Uterus (tissue), 4 donors: Measurements from ENCODE around the gene ALDH8A1. TPM values are rescaled to one million over a fixed set of nuclear protein-coding genes. Genes with fewer than 3 reads are reported as not detected.

Experiments used
- DNase-seq, 2 donors: peaks; one replicate each; pipeline ENCODE4 v3.0.0-alpha.2; 2019 to 2020
- H3K27ac ChIP-seq, 2 donors: fragments of 200-600 bp; sonication (generic); 1 replicate in 1 of 2; 2 replicates in 1 of 2; pipeline ENCODE4 v1.5.1; 2016 to 2018
- H3K27me3 ChIP-seq, 2 donors: fragments of 200-600 bp; sonication (generic); one replicate each; pipeline ENCODE4 v1.5.1; 2018 to 2019; ENCODE audit warnings: control low read depth in 1 of 2
- H3K36me3 ChIP-seq, 2 donors: fragments of 200-600 bp; sonication (generic); one replicate each; pipeline ENCODE4 v1.5.1; 2019; ENCODE audit warnings: control low read depth in 1 of 2
- H3K4me1 ChIP-seq, 2 donors: fragments of 200-600 bp; sonication (generic); one replicate each; pipeline ENCODE4 v1.5.1; 2018 to 2019; ENCODE audit warnings: control low read depth in 1 of 2
- H3K4me3 ChIP-seq, 2 donors: fragments of 200-600 bp; sonication (generic); 1 replicate in 1 of 2; 2 replicates in 1 of 2; pipeline ENCODE4 v1.5.1; 2018 to 2019; ENCODE audit warnings: mild to moderate bottlenecking in 1 of 2
- H3K9me3 ChIP-seq, 2 donors: fragments of 200-600 bp; sonication (generic); one replicate each; pipeline ENCODE4 v1.5.1; 2019; ENCODE audit warnings: control low read depth in 1 of 2
- POLR2A ChIP-seq, 2 donors: fragments of 450-650 bp; IDR thresholded peaks; one replicate each; pipeline ENCODE4 v1.6.1; 2016; ENCODE audit warnings: antibody characterized with exemption in 2 of 2, mild to moderate bottlenecking in 1 of 2, moderate library complexity in 1 of 2
- intact Hi-C: fragments of 100-400 bp; cut with DNase I; formaldehyde crosslinking; loops from one replicate; pipeline ENCODE4 v1.15.1; 2023; ENCODE audit warnings: low total_unique reads
- total RNA-seq, 4 donors: library from RNA; depleted of rRNA in 3 of 4; stranded (reverse); fragments of >200 nt in 3 of 4; gene quantifications; one replicate each; pipeline versions ENCODE4 v1.1.0 to v1.2.4, GENCODE V29; 2014 to 2023
- TF ChIP-seq, protein P1 (sequence below), 4 experiments: fragments of 200-600 bp in 2 of 4; fragments of 450-650 bp in 2 of 4; sonication (generic) in 2 of 4; IDR thresholded peaks; one replicate each; pipeline ENCODE4 v1.5.1; 2016 to 2019; ENCODE audit warnings: antibody characterized with exemption in 4 of 4, mild to moderate bottlenecking in 2 of 4, moderate library complexity in 1 of 4
- donor health status: DM: yes; HTN: yes; CAD: no.

The ALDH8A1 gene
- total RNA-seq, 4 donors from 2014 or later, result 0.55 to 1.4 TPM; not detected in 2

GRCh38 chr6:134936476-134936875 is 13.4 kb downstream of the ALDH8A1 start:
- DNase-seq, result no peak
- H3K4me3 ChIP-seq, result no peak overlapping the region
- no peak overlapping the region for H3K27ac ChIP-seq
- no peaks in the 10 kb centered on the region for H3K9me3 ChIP-seq
- peaks cover 0 to 5% of the 10 kb centered on the region in 2 donors for H3K4me1 ChIP-seq
- TF ChIP-seq, protein P1, sequence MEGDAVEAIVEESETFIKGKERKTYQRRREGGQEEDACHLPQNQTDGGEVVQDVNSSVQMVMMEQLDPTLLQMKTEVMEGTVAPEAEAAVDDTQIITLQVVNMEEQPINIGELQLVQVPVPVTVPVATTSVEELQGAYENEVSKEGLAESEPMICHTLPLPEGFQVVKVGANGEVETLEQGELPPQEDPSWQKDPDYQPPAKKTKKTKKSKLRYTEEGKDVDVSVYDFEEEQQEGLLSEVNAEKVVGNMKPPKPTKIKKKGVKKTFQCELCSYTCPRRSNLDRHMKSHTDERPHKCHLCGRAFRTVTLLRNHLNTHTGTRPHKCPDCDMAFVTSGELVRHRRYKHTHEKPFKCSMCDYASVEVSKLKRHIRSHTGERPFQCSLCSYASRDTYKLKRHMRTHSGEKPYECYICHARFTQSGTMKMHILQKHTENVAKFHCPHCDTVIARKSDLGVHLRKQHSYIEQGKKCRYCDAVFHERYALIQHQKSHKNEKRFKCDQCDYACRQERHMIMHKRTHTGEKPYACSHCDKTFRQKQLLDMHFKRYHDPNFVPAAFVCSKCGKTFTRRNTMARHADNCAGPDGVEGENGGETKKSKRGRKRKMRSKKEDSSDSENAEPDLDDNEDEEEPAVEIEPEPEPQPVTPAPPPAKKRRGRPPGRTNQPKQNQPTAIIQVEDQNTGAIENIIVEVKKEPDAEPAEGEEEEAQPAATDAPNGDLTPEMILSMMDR (IDR thresholded peaks at IDR 0.05), result no peak
- no peak for TF ChIP-seq POLR2A (IDR thresholded peaks at IDR 0.05)
- no peaks in the 10 kb centered on the region for H3K27me3 ChIP-seq
- H3K36me3 ChIP-seq, result no peaks in the 10 kb centered on the region
- intact Hi-C loops, result no loop called here

GRCh38 chr6:134934793-134935485 is 15.0 kb downstream of the ALDH8A1 start:
- H3K27ac ChIP-seq, result no peak overlapping the region
- TF ChIP-seq POLR2A (IDR thresholded peaks at IDR 0.05), result no peak
- TF ChIP-seq, protein P1 (IDR thresholded peaks at IDR 0.05), result no peak
- H3K27me3 ChIP-seq, result no peaks in the 10 kb centered on the region
- H3K9me3 ChIP-seq, result no peaks in the 10 kb centered on the region
- no peaks in the 10 kb centered on the region for H3K36me3 ChIP-seq
- peaks cover 0 to 5% of the 10 kb centered on the region in 2 donors for H3K4me1 ChIP-seq
- no peak overlapping the region for H3K4me3 ChIP-seq
- intact Hi-C loops, result no loop called here
- no peak for DNase-seq

DNA sequence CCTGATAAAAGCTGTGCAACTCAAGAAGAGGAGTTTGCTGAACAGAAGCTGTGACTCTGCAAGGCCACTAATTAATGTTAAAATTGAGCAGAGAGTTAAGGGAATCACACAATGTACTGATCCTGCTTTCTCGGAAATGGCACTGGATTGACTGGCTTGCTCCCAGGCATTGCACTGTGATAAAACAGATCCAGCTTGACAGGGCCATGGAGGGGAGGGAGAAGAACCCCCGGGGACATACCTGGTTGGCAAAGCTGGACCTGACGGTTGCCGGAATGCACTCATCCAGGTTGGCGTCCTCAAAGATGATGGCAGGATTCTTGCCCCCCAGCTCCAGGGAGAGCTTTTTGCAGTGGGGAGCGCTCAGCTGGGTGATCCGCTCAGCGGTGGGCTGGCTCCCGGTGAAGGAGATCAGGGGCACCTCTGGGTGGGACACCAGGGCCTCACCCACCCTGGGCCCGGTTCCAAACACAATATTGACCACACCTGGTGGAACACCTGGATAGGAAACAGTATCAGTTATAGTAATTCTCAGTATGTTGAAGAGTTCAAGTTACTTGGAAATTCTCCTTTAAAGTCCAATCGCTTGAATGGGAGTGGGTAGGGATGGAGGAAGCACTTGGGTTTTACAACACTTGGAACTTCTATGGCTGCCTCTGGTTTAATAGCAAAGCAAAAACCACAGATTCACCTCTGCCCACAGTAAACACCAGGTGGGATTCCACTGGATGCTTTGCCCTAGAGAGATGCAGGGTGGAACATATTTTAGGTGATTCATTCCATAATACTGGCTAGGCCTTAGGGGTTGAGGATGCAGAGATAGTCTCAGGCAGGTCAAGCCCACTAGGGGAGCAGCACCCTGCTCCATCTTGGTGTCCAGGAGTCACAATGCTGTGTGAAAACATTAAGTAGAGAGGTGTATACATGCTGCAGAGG is 17.1 kb downstream of the ALDH8A1 start:
- no peak for DNase-seq
- Histone ChIP-seq H3K4me3 (no peak overlapping the region), H3K4me1 (peaks cover 0 to 5% of the 10 kb centered on the region in 2 donors), H3K27ac (no peak overlapping the region), H3K9me3 (no peaks in the 10 kb centered on the region), H3K36me3 (no peaks in the 10 kb centered on the region), H3K27me3 (no peaks in the 10 kb centered on the region)
- no peak for TF ChIP-seq POLR2A (IDR thresholded peaks at IDR 0.05)
- TF ChIP-seq, protein P1 (IDR thresholded peaks at IDR 0.05), result no peak
- intact Hi-C loops, result no loop called here

- Histone ChIP-seq H3K27me3 (no peaks in the 10 kb centered on the region), H3K36me3 (no peaks in the 10 kb centered on the region), H3K9me3 (no peaks in the 10 kb centered on the region), H3K4me3 (no peak overlapping the region), H3K4me1 (peaks cover 0 to under 1% of the 10 kb centered on the region in 2 donors), H3K27ac (no peak overlapping the region)
- TF ChIP-seq POLR2A (IDR thresholded peaks at IDR 0.05), result no peak
- TF ChIP-seq, protein P1 (IDR thresholded peaks at IDR 0.05), result no peak
- intact Hi-C loops, result no loop called here
- DNase-seq, result no peak
These were observed 17.8 kb downstream of the ALDH8A1 start for GRCh38 chr6:134932098-134932497.

DNA sequence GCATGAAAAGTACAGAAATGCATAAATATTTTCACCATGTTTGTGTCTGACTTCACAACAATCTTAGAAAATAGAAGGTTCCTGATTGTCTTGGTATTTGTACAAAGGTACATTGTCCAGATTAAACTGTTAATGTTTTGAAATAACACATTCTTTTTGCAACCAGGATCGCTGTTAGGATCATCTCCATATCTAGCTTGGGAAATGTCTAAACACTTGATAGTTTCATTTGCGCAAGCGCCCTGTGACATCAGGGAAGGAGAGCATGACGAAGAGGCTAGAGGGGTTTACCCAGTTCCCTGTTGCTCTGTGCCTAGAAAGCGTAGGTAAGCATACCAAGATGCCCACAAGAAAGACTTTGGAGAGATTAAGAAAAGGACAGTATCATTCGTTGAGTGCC is 19.4 kb downstream of the ALDH8A1 start:
- H3K4me3 ChIP-seq, result no peak overlapping the region
- no peaks in the 10 kb centered on the region for H3K27me3 ChIP-seq
- DNase-seq, result no peak
- TF ChIP-seq, protein P1 (IDR thresholded peaks at IDR 0.05), result no peak
- no peak for TF ChIP-seq POLR2A (IDR thresholded peaks at IDR 0.05)
- intact Hi-C loops, result no loop called here
- no peak overlapping the region for H3K27ac ChIP-seq
- no peaks in the 10 kb centered on the region for H3K36me3 ChIP-seq
- no peaks in the 10 kb centered on the region for H3K9me3 ChIP-seq
- H3K4me1 ChIP-seq, result no peaks in the 10 kb centered on the region
